ENCODE measurements around the gene YPEL1.
"Not testable (repeated sequence)": the region's sequence is repeated elsewhere in the genome, so short reads cannot be mapped to it uniquely, and the experiment has no call there.

DNA sequence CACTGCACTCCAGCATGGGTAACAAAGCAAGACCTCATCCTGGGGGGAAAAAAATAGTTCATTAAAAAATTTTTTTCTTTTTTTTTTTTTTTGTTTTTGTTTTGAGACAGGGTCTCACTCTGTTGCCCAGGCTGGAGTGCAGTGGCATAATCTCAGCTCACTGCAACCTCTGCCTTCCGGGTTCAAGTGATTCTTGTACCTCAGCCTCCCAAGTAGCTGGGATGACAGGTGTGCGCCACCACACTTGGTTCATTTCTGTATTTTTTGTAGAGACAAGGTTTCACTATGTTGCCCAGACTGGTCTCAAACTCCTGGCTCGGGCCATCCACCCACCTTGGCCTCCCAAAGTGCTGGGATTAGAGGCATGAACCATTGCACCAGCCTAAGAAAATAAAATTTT, 11.1 kb downstream of the YPEL1 start:
- TF ChIP-seq, protein P1, sequence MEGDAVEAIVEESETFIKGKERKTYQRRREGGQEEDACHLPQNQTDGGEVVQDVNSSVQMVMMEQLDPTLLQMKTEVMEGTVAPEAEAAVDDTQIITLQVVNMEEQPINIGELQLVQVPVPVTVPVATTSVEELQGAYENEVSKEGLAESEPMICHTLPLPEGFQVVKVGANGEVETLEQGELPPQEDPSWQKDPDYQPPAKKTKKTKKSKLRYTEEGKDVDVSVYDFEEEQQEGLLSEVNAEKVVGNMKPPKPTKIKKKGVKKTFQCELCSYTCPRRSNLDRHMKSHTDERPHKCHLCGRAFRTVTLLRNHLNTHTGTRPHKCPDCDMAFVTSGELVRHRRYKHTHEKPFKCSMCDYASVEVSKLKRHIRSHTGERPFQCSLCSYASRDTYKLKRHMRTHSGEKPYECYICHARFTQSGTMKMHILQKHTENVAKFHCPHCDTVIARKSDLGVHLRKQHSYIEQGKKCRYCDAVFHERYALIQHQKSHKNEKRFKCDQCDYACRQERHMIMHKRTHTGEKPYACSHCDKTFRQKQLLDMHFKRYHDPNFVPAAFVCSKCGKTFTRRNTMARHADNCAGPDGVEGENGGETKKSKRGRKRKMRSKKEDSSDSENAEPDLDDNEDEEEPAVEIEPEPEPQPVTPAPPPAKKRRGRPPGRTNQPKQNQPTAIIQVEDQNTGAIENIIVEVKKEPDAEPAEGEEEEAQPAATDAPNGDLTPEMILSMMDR (conservative IDR thresholded peaks at IDR 0.05; ENCODE audit: low read length): not testable (repeated sequence)
- TF ChIP-seq EZH2phosphoT487 (IDR thresholded peaks at IDR 0.05; ENCODE audit: borderline replicate concordance): not testable (repeated sequence)

Measured in Loucy (cell line).